GM12892 (cell line): Measurements from ENCODE around the gene CPHXL2.

Source experiments
- POLR2A ChIP-seq: IDR thresholded peaks from 2 replicates; pipeline ENCODE4 v1.6.1; 2011; ENCODE audit warnings: low read depth, low read length, control low read depth
- POLR2AphosphoS5 ChIP-seq: IDR thresholded peaks from 2 replicates; pipeline ENCODE4 v1.6.1; 2011; ENCODE audit warnings: low read depth, low read length, control low read depth
- TAF1 ChIP-seq: IDR thresholded peaks from 2 replicates; pipeline ENCODE4 v1.6.1; 2011; ENCODE audit warnings: low read depth, mild to moderate bottlenecking, control low read depth, low read length, borderline replicate concordance

DNA sequence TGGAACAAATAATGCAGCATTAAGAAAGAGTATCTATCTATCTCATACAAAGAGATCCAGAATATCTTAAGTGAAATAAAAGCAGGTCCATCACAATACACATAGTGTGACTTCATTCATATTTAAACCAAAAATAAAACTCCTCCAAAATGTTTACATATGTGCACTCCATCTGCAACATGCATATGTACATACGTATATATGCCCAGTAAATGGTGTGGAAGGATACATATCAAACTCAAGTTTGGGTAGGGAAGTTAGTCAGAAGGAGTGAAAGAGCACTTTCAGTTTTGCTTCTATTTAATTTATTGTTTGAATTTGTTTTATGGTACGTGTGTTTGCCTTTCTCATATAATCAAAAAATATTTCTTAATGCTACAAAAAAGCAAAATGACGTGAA lies 41.8 kb downstream of the CPHXL2 start:
- TF ChIP-seq POLR2AphosphoS5 (no peak), POLR2A (no peak), TAF1 (no peak)
